Endothelial cell of umbilical vein (primary cell): Measurements from ENCODE around the gene SLC25A33.

Experiments used
- EZH2 ChIP-seq: IDR thresholded peaks from 2 replicates; pipeline ENCODE4 v1.6.1; 2012; ENCODE audit warnings: borderline replicate concordance, low read depth, mild to moderate bottlenecking, moderate library complexity, low read length, inconsistent platforms; ENCODE audit not compliant: severe bottlenecking
- FOS ChIP-seq: IDR thresholded peaks from 2 replicates; pipeline ENCODE4 v1.6.1; 2011; ENCODE audit warnings: mild to moderate bottlenecking, low read length, moderate library complexity, borderline replicate concordance; ENCODE audit not compliant: insufficient read depth
- GATA2 ChIP-seq: IDR thresholded peaks from 2 replicates; pipeline ENCODE4 v1.7.0; 2011; ENCODE audit warnings: low read depth, mild to moderate bottlenecking, moderate library complexity, mixed read lengths, low read length; ENCODE audit not compliant: insufficient read length, insufficient read depth
- JUN ChIP-seq: IDR thresholded peaks from 2 replicates; pipeline ENCODE4 v1.6.1; 2011; ENCODE audit warnings: borderline replicate concordance, low read depth; ENCODE audit not compliant: insufficient read length, insufficient read depth
- MYC ChIP-seq: IDR thresholded peaks from one replicate; pipeline ENCODE4 v1.6.1; 2011; ENCODE audit warnings: mild to moderate bottlenecking, low read depth, low read length
- POLR2A ChIP-seq: IDR thresholded peaks from 2 replicates; pipeline ENCODE4 v1.6.1; 2012; ENCODE audit warnings: low read depth, mild to moderate bottlenecking, control low read depth, low read length
- POLR2AphosphoS5 ChIP-seq: IDR thresholded peaks from 2 replicates; pipeline ENCODE4 v1.6.1; 2012; ENCODE audit warnings: low read depth, mild to moderate bottlenecking, control low read depth, low read length, moderate library complexity; ENCODE audit not compliant: insufficient read depth
- TF ChIP-seq, protein P1 (sequence below), 2 donors: IDR thresholded peaks; 1 replicate in 1 of 2; 2 replicates in 1 of 2; pipeline ENCODE4 v1.5.1; 2011; ENCODE audit warnings: low read length in 2 of 2, mild to moderate bottlenecking in 2 of 2, moderate library complexity in 2 of 2, control low read depth in 1 of 2, inconsistent platforms in 1 of 2, low read depth in 1 of 2; ENCODE audit not compliant: insufficient read depth in 1 of 2; ENCODE audit errors: extremely low read depth in 1 of 2
- TF ChIP-seq, protein P2 (sequence below): IDR thresholded peaks from 2 replicates; pipeline ENCODE4 v1.6.1; 2011; ENCODE audit not compliant: insufficient read depth, insufficient read length

- TF ChIP-seq, protein P1, sequence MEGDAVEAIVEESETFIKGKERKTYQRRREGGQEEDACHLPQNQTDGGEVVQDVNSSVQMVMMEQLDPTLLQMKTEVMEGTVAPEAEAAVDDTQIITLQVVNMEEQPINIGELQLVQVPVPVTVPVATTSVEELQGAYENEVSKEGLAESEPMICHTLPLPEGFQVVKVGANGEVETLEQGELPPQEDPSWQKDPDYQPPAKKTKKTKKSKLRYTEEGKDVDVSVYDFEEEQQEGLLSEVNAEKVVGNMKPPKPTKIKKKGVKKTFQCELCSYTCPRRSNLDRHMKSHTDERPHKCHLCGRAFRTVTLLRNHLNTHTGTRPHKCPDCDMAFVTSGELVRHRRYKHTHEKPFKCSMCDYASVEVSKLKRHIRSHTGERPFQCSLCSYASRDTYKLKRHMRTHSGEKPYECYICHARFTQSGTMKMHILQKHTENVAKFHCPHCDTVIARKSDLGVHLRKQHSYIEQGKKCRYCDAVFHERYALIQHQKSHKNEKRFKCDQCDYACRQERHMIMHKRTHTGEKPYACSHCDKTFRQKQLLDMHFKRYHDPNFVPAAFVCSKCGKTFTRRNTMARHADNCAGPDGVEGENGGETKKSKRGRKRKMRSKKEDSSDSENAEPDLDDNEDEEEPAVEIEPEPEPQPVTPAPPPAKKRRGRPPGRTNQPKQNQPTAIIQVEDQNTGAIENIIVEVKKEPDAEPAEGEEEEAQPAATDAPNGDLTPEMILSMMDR (IDR thresholded peaks at IDR 0.05; ENCODE audit: extremely low read depth in 1 of 2, insufficient read depth in 1 of 2, low read depth in 1 of 2, low read length in 2 of 2): no peak
- TF ChIP-seq EZH2 (no peak), POLR2A (no peak), FOS (no peak), POLR2AphosphoS5 (no peak), GATA2 (no peak), MYC (no peak), JUN (peak; percentile 41)
- TF ChIP-seq, protein P2, sequence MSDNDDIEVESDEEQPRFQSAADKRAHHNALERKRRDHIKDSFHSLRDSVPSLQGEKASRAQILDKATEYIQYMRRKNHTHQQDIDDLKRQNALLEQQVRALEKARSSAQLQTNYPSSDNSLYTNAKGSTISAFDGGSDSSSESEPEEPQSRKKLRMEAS: no peak
Observed at GRCh38 chr1:9561429-9561828, 22.2 kb downstream of the SLC25A33 start.
